ENCODE measurements around the gene GABRG3.
A peak's percentile ranks its signal among the peaks of the same experiment; 100 is the strongest.

- TF ChIP-seq CTCF (IDR thresholded peaks at IDR 0.05), result peak in 2 of 3 experiments; percentile 20 to 30
- no peak for TF ChIP-seq POLR2A (IDR thresholded peaks at IDR 0.05)
- no peak for TF ChIP-seq POLR2AphosphoS5 (IDR thresholded peaks at IDR 0.05; ENCODE audit: insufficient read depth in 1 of 2, low read depth in 1 of 2)
These were observed 387.9 kb downstream of the GABRG3 start for GRCh38 chr15:27358751-27359434.

All from vagina (tissue), 2 donors.